ENCODE data around the gene PARD3B. TPM values are rescaled to one million over a fixed set of nuclear protein-coding genes. Genes with fewer than 3 reads are reported as not detected.

PARD3B gene
- total RNA-seq, 1 donor from 2014 or later: 1.6 TPM

- peak; percentile 72 for FAIRE-seq
- Histone ChIP-seq H3K4me3 (ENCODE audit: low read depth, low read length) (no peak overlapping the region), H3K36me3 (ENCODE audit: control insufficient read depth, insufficient read depth, low read length) (no peaks in the 10 kb centered on the region), H3K27me3 (ENCODE audit: control insufficient read depth, insufficient read depth, low read length) (no peaks in the 10 kb centered on the region)
- TF ChIP-seq, protein P1, sequence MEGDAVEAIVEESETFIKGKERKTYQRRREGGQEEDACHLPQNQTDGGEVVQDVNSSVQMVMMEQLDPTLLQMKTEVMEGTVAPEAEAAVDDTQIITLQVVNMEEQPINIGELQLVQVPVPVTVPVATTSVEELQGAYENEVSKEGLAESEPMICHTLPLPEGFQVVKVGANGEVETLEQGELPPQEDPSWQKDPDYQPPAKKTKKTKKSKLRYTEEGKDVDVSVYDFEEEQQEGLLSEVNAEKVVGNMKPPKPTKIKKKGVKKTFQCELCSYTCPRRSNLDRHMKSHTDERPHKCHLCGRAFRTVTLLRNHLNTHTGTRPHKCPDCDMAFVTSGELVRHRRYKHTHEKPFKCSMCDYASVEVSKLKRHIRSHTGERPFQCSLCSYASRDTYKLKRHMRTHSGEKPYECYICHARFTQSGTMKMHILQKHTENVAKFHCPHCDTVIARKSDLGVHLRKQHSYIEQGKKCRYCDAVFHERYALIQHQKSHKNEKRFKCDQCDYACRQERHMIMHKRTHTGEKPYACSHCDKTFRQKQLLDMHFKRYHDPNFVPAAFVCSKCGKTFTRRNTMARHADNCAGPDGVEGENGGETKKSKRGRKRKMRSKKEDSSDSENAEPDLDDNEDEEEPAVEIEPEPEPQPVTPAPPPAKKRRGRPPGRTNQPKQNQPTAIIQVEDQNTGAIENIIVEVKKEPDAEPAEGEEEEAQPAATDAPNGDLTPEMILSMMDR (IDR thresholded peaks at IDR 0.05; ENCODE audit: insufficient read depth, low read length, severe bottlenecking): no peak
- no peak for DNase-seq (ENCODE audit: low read depth)
Observed at GRCh38 chr2:205564346-205565141, 1019.3 kb downstream of the PARD3B start.

- DNase-seq (ENCODE audit: low read depth): no peak
- TF ChIP-seq, protein P1 (IDR thresholded peaks at IDR 0.05; ENCODE audit: insufficient read depth, low read length, severe bottlenecking): no peak
- FAIRE-seq: no peak
- no peaks in the 10 kb centered on the region for H3K36me3 ChIP-seq (ENCODE audit: control insufficient read depth, insufficient read depth, low read length)
- no peak overlapping the region for H3K4me3 ChIP-seq (ENCODE audit: low read depth, low read length)
- no peaks in the 10 kb centered on the region for H3K27me3 ChIP-seq (ENCODE audit: control insufficient read depth, insufficient read depth, low read length)
Observed at GRCh38 chr2:205565142-205565522, 1019.9 kb downstream of the PARD3B start.

- Histone ChIP-seq H3K27me3 (ENCODE audit: control insufficient read depth, insufficient read depth, low read length) (no peaks in the 10 kb centered on the region), H3K36me3 (ENCODE audit: control insufficient read depth, insufficient read depth, low read length) (no peaks in the 10 kb centered on the region), H3K4me3 (ENCODE audit: low read depth, low read length) (no peak overlapping the region)
- peak; percentile 83 for FAIRE-seq
- TF ChIP-seq, protein P1 (IDR thresholded peaks at IDR 0.05; ENCODE audit: insufficient read depth, low read length, severe bottlenecking): no peak
- peak; percentile 57 for DNase-seq (ENCODE audit: low read depth)
Observed at GRCh38 chr2:205566606-205567168, 1021.4 kb downstream of the PARD3B start.

DNA sequence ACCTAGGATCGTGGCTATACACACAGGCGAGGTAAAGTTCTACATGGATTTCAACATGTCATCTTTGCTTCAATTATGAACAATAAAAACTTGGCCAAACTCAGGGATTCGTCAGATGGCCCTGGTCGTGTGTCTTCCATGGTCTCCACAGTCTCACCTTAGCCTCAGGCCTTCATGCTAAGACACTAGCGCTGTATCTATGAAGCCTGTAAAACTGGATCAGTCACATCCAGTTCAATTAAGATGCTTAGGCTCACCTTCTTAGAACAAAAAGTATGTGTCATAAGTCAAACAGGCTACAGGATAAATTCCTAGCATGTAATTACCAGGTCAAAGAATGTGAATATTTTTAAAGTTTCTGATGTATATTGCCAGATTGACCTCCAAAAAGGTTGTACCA, 1023.3 kb downstream of the PARD3B start:
- Histone ChIP-seq H3K27me3 (ENCODE audit: control insufficient read depth, insufficient read depth, low read length) (no peaks in the 10 kb centered on the region), H3K4me3 (ENCODE audit: low read depth, low read length) (no peak overlapping the region), H3K36me3 (ENCODE audit: control insufficient read depth, insufficient read depth, low read length) (no peaks in the 10 kb centered on the region)
- TF ChIP-seq, protein P1 (IDR thresholded peaks at IDR 0.05; ENCODE audit: insufficient read depth, low read length, severe bottlenecking): no peak
- DNase-seq (ENCODE audit: low read depth) (peak; percentile 63), FAIRE-seq (no peak)

GRCh38 chr2:205570648-205571047, 1025.4 kb downstream of the PARD3B start:
- TF ChIP-seq, protein P1 (IDR thresholded peaks at IDR 0.05; ENCODE audit: insufficient read depth, low read length, severe bottlenecking): no peak
- H3K27me3 ChIP-seq (ENCODE audit: control insufficient read depth, insufficient read depth, low read length): no peaks in the 10 kb centered on the region
- no peak overlapping the region for H3K4me3 ChIP-seq (ENCODE audit: low read depth, low read length)
- DNase-seq (ENCODE audit: low read depth) (no peak), FAIRE-seq (no peak)
- H3K36me3 ChIP-seq (ENCODE audit: control insufficient read depth, insufficient read depth, low read length): no peaks in the 10 kb centered on the region

Data from bronchial epithelial cell (primary cell).